Measurements from ENCODE around the gene ITGA8.
"Not testable (repeated sequence)": the region's sequence is repeated elsewhere in the genome, so short reads cannot be mapped to it uniquely, and the experiment has no call there.

The ITGA8 gene

GRCh38 chr10:15719899-15720634, at the start of gene ITGA8:
Gene ITGA8, minus strand, starts transcription at chr10:15719922. Its CDS starts 151 bp downstream, at chr10:15719771.
- no peak for TF ChIP-seq CTCF (IDR thresholded peaks at IDR 0.05; ENCODE audit: insufficient read depth, low read length, poor library complexity, severe bottlenecking)
- Histone ChIP-seq H3K27me3 (replicated peaks; ENCODE audit: control insufficient read depth, insufficient read depth, low read length) (peaks cover 6% of the 10 kb centered on the region), H3K4me3 (replicated peaks; ENCODE audit: low read depth, low read length) (no peak within 1 kb of the TSS), H3K36me3 (ENCODE audit: control insufficient read depth, insufficient read depth, low read length) (no peaks in the 10 kb centered on the region)
- DNase-seq (ENCODE audit: extremely low read depth, insufficient read length), result no peak

- no peak for TF ChIP-seq CTCF (IDR thresholded peaks at IDR 0.05; ENCODE audit: insufficient read depth, low read length, poor library complexity, severe bottlenecking)
- no peaks in the 10 kb centered on the region for H3K36me3 ChIP-seq (ENCODE audit: control insufficient read depth, insufficient read depth, low read length)
- H3K27me3 ChIP-seq (replicated peaks; ENCODE audit: control insufficient read depth, insufficient read depth, low read length), result no peaks in the 10 kb centered on the region
- no peak overlapping the region for H3K4me3 ChIP-seq (replicated peaks; ENCODE audit: low read depth, low read length)
- no peak for DNase-seq (ENCODE audit: extremely low read depth, insufficient read length)
Measured at GRCh38 chr10:15764892-15765454, 45.3 kb upstream of the ITGA8 start.

GRCh38 chr10:15763006-15763405, 43.3 kb upstream of the ITGA8 start:
- H3K36me3 ChIP-seq (ENCODE audit: control insufficient read depth, insufficient read depth, low read length), result no peaks in the 10 kb centered on the region
- no peak for DNase-seq (ENCODE audit: extremely low read depth, insufficient read length)
- no peak overlapping the region for H3K4me3 ChIP-seq (replicated peaks; ENCODE audit: low read depth, low read length)
- no peak for TF ChIP-seq CTCF (IDR thresholded peaks at IDR 0.05; ENCODE audit: insufficient read depth, low read length, poor library complexity, severe bottlenecking)
- no peaks in the 10 kb centered on the region for H3K27me3 ChIP-seq (replicated peaks; ENCODE audit: control insufficient read depth, insufficient read depth, low read length)

GRCh38 chr10:15762239-15762638, 42.5 kb upstream of the ITGA8 start:
- not testable (repeated sequence) for H3K27me3 ChIP-seq (replicated peaks; ENCODE audit: control insufficient read depth, insufficient read depth, low read length); H3K36me3 ChIP-seq (ENCODE audit: control insufficient read depth, insufficient read depth, low read length); DNase-seq (ENCODE audit: extremely low read depth, insufficient read length); H3K4me3 ChIP-seq (replicated peaks; ENCODE audit: low read depth, low read length)

- not testable (repeated sequence) for H3K27me3 ChIP-seq (replicated peaks; ENCODE audit: control insufficient read depth, insufficient read depth, low read length); DNase-seq (ENCODE audit: extremely low read depth, insufficient read length); H3K36me3 ChIP-seq (ENCODE audit: control insufficient read depth, insufficient read depth, low read length); H3K4me3 ChIP-seq (replicated peaks; ENCODE audit: low read depth, low read length)
Measured at GRCh38 chr10:15761224-15761623, 41.5 kb upstream of the ITGA8 start.

- H3K27me3 ChIP-seq (replicated peaks; ENCODE audit: control insufficient read depth, insufficient read depth, low read length), result no peaks in the 10 kb centered on the region
- H3K36me3 ChIP-seq (ENCODE audit: control insufficient read depth, insufficient read depth, low read length), result no peaks in the 10 kb centered on the region
- H3K4me3 ChIP-seq (replicated peaks; ENCODE audit: low read depth, low read length), result no peak overlapping the region
- no peak for DNase-seq (ENCODE audit: extremely low read depth, insufficient read length)
- TF ChIP-seq CTCF (IDR thresholded peaks at IDR 0.05; ENCODE audit: insufficient read depth, low read length, poor library complexity, severe bottlenecking), result no peak
Measured at GRCh38 chr10:15760681-15761080, 41.0 kb upstream of the ITGA8 start.

All from GM06990 (cell line).